BLaER1 treated with 17β-estradiol and CSF1 and Interleukin-3, amounts not matched to agents 10 nM and 100 nM (cell line): ENCODE measurements around the gene PTGER3.

Experiments
- H3K27ac ChIP-seq, 11 experiments: shearing (Covaris generic); formaldehyde crosslinking; 2 replicates each; pipeline ENCODE4 v1.8.1; 2022
- H3K27me3 ChIP-seq, 11 experiments: shearing (Covaris generic); formaldehyde crosslinking; 2 replicates each; pipeline ENCODE4 v1.8.1; 2022
- H3K36me3 ChIP-seq, 11 experiments: shearing (Covaris generic); formaldehyde crosslinking; 2 replicates each; pipeline ENCODE4 v1.8.1; 2022
- H3K4me1 ChIP-seq, 10 experiments: shearing (Covaris generic); formaldehyde crosslinking; 2 replicates each; pipeline ENCODE4 v1.8.1; 2022
- H3K4me2 ChIP-seq, 11 experiments: shearing (Covaris generic); formaldehyde crosslinking; 2 replicates each; pipeline ENCODE4 v1.8.1; 2022
- H3K4me3 ChIP-seq, 10 experiments: shearing (Covaris generic); formaldehyde crosslinking; 2 replicates each; pipeline ENCODE4 v1.8.1; 2022
- H3K9ac ChIP-seq, 11 experiments: shearing (Covaris generic); formaldehyde crosslinking; 2 replicates each; pipeline ENCODE4 v1.8.1; 2022
- H3K9me3 ChIP-seq, 11 experiments: shearing (Covaris generic); formaldehyde crosslinking; replicated peaks in 1 of 11; 2 replicates each; pipeline ENCODE4 v1.8.1; 2022
- H4K20me1 ChIP-seq, 11 experiments: shearing (Covaris generic); formaldehyde crosslinking; 2 replicates each; pipeline ENCODE4 v1.8.1; 2022
- Cebpa-rat ChIP-seq, 11 experiments: shearing (Covaris generic); IDR thresholded peaks; 2 replicates each; pipeline ENCODE4 v1.8.1; 2022

The PTGER3 gene

DNA sequence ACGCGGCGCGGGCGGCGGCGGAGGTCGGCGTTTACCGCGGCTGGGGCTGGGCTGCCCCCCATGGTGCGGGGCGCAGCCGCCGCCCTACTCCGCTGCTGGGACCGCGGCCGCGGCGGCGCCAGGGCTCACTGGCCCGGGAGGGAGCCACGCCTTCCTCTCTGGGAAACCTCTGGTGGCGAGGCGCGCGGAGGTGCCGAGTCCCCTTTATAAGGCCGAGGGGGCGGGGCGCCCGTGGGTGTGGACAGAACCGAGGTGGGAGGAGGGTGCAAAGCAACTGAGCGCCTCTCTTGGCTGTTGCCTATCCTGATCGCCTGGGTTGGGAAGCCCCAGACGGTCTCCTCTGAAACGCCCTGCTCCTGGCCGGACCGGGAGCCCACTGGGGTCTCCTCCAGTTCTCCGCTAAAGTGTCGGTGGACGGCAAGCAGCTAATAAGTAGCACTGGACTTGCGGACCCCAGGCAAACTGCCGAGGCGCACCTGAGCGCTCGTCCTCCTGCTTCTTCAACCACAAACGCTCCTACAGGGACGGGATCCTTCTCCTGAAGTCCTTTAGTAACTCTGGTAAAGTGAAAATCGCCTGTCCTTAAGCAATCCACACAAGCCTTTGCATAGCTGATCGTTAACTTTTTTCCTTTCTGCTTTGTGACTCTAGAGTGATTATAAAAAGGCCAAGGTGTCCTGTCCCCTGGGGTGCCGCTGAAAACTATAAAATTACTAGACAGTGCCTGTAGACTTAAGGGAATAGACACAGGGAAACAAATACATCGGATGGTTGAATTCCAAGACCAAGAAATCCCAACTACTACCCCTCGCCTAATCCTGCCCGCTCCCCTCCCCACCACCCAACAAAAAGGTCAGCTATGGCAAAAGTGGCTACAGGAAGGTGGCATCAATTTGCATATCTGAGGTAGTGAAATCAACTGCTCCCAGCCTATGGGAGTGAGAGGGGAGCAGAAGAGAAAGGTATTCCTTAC is at the start of gene PTGER3:
Gene PTGER3 (minus strand): TSS at position 182 of the 973 bp plus-strand sequence. CDS start 239 bp downstream, outside the sequence.
- H3K4me2 ChIP-seq = no peak within 1 kb of the TSS
- H3K36me3 ChIP-seq = no peaks in the 10 kb centered on the region

DNA sequence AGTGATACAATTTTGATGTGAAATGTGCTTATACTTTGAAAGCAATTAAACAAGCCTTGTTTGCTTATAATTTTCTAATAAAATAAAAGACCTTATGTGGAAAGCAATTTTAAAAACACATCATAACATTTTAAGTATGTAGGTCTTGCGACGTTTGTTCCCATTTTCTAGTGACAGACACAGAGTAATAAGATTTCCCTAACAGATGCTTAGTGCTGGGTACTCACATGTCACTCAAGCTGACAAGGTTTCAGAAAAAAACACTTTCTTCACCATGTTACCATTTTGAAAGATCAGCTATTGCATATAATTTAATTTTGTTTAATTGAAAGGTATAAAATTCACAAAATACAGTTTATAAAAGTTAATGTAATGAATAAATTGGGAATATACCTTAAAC is 47.3 kb upstream of the PTGER3 start:
- no peak for TF ChIP-seq Cebpa-rat (IDR thresholded peaks at IDR 0.05)
- no peak overlapping the region for H3K27ac ChIP-seq
- no peaks in the 10 kb centered on the region for H3K36me3 ChIP-seq
- no peaks in the 10 kb centered on the region for H3K9me3 ChIP-seq
- 0 out of 22 replicates have a peak overlapping the region, but pooled peaks of 1 of the 11 experiments have one; percentile 5 for H3K9ac ChIP-seq
- no peaks in the 10 kb centered on the region for H3K4me1 ChIP-seq
- no peak overlapping the region for H3K4me2 ChIP-seq
- no peak overlapping the region for H3K4me3 ChIP-seq
- H3K27me3 ChIP-seq = no peaks in the 10 kb centered on the region
- no peaks in the 10 kb centered on the region for H4K20me1 ChIP-seq

More for the DNA sequence above, at the start of gene PTGER3:
- Histone ChIP-seq H3K4me3 (no peak within 1 kb of the TSS), H3K4me1 (no peaks in the 10 kb centered on the region), H3K27ac (no peak within 1 kb of the TSS), H4K20me1 (no peaks in the 10 kb centered on the region; a peak in 2 of 22 replicates), H3K9me3 (peaks cover 15 to 19% (median 16%) of the 10 kb centered on the region in 11 experiments), H3K9ac (no peak within 1 kb of the TSS), H3K27me3 (peaks cover 6 to 18% (median 13%) of the 10 kb centered on the region in 11 experiments; a peak in 17 of 22 replicates)
- TF ChIP-seq Cebpa-rat (IDR thresholded peaks at IDR 0.05) = no peak

DNA sequence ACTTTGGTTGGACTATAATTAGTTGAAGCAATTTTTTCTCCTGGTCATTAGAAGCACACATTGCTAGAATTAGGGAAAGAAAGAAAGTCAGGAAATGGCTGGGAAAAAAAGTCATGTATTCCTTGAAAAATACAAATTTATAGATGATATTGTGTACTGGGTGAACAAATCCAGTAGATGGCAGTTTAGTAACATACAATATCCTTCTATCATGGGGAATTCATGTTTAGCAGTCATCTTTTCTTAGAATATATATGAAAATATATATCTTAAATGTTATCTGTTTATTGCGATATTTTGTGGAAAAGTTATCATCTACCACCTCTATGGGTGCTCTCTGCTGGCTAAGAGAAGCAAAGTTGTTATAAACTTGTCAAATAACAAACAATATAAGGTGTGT is 46.3 kb upstream of the PTGER3 start:
- Histone ChIP-seq H3K9me3 (no peaks in the 10 kb centered on the region), H3K36me3 (no peaks in the 10 kb centered on the region), H3K27me3 (no peaks in the 10 kb centered on the region), H3K4me3 (no peak overlapping the region), H3K27ac (no peak overlapping the region), H3K4me2 (no peak overlapping the region), H3K9ac (no peak overlapping the region), H3K4me1 (no peaks in the 10 kb centered on the region), H4K20me1 (no peaks in the 10 kb centered on the region)
- TF ChIP-seq Cebpa-rat (IDR thresholded peaks at IDR 0.05) = no peak

DNA sequence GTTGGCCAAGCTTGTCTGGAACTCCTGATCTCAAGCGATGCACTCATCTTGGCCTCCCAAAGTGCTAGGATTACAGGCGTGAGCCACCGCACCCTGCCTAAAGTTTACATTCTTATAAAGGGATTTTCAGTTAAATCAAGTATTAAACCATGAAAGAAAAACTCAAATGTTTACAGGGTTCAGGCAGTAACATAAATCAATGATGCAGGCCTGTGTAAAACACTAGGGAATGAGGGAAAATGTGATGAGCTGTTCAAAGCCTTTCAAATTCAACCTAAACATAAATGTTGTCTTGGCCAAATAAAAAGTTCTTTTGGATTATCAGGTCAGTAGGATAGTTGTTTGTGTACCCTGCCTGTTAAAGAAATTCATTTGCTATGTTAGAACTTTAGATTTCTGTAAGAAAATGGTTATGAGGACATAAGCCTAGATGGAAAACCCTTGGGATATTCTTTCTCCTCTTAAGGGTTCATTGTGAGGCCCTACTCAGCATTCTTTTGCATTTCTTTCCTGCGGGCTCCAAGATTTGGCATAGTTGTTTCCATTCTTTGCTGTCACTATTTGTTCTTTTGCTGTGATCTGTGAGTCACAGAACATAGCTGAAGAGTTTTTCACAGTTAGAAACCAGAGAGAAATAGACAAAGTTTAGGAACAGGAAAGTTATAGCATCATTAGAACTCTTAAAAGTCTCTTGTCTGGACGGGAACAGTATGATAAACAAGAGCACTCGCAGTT is 42.1 kb upstream of the PTGER3 start:
- no peaks in the 10 kb centered on the region for H3K36me3 ChIP-seq
- H4K20me1 ChIP-seq = no peaks in the 10 kb centered on the region
- no peak for TF ChIP-seq Cebpa-rat (IDR thresholded peaks at IDR 0.05)
- H3K4me1 ChIP-seq = no peaks in the 10 kb centered on the region
- no peak overlapping the region for H3K27ac ChIP-seq
- no peak overlapping the region for H3K4me2 ChIP-seq
- no peaks in the 10 kb centered on the region for H3K27me3 ChIP-seq
- no peak overlapping the region for H3K9ac ChIP-seq
- no peak overlapping the region for H3K4me3 ChIP-seq
- no peaks in the 10 kb centered on the region for H3K9me3 ChIP-seq

DNA sequence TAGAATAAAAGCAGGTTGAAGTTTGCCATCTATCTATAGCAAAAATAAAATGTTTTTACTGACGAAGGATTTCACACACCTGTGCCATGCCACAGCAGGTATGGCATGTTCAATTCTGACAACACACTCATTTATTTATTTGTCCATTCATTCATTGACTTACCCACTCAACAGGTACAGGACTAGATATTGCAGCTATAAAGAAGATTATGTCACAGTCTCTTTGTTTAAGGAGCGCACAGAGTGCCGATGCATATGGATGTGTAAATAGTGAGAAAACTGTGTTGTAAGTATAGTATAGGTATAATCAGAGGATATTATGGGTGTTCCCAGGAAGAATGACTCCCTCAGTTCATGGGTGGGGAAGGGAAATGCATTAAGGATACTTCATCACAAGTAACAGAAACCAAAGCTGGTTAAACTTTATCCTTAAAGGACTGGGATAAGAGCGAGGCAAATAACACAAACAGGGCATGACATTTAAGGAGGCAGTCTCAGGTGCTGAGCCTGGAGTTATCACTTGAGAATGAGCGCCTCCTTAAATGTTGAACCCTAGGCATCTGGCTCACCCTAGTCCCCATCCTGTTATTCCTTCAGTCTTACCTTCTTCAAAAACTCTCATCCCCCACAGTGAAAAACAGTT is 41.1 kb upstream of the PTGER3 start:
- no peaks in the 10 kb centered on the region for H4K20me1 ChIP-seq
- H3K9me3 ChIP-seq = no peaks in the 10 kb centered on the region
- H3K27me3 ChIP-seq = no peaks in the 10 kb centered on the region
- no peak overlapping the region for H3K27ac ChIP-seq
- no peaks in the 10 kb centered on the region for H3K36me3 ChIP-seq
- no peak for TF ChIP-seq Cebpa-rat (IDR thresholded peaks at IDR 0.05)
- H3K4me3 ChIP-seq = no peak overlapping the region
- H3K4me1 ChIP-seq = no peaks in the 10 kb centered on the region
- no peak overlapping the region for H3K9ac ChIP-seq
- no peak overlapping the region for H3K4me2 ChIP-seq

DNA sequence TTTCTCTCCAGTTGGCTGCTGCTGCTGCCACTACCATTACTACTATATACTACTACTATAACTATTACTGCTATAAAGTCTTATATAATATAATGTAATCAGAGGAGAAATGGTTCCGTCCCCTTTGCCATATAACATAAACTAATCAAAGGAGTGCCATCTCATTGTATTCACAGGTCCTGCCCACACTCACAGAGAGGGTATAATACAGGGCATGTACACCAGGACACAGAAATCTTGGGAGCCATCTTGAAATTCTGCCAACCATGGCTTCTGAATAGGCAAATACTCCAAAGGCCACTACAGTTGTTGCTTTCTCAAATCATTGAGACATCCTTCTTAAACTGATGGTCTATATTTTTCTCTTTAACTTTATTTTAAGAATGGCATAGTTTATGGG is 40.1 kb upstream of the PTGER3 start:
- Histone ChIP-seq H3K4me3 (no peak overlapping the region), H3K9ac (no peak overlapping the region), H3K27ac (no peak overlapping the region), H3K27me3 (no peaks in the 10 kb centered on the region), H3K4me2 (no peak overlapping the region), H4K20me1 (no peaks in the 10 kb centered on the region), H3K36me3 (no peaks in the 10 kb centered on the region), H3K4me1 (peaks cover 0 to 9% (median 0%) of the 10 kb centered on the region in 10 experiments; a peak in 3 of 20 replicates), H3K9me3 (no peaks in the 10 kb centered on the region)
- TF ChIP-seq Cebpa-rat (IDR thresholded peaks at IDR 0.05) = no peak

DNA sequence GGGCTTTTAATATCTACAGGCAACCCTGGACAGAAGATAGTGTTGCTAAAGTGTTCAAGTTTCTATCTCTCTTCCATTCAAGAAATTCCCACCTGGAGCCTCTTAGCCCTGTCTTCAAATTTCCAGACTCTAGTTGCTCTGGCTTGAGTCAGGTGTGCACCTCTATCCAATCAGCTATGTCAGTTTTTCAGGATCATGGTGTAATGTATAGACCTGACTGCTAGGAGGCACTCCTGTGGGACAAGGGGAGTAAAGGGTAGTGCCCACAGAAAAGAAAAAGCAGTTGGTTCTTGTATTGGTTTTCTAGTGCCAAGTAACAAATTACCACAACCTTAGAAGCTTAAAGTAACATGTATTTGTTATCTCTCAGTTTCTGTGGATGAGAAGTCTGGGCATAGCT is 39.4 kb upstream of the PTGER3 start:
- Histone ChIP-seq H3K9me3 (no peaks in the 10 kb centered on the region), H3K4me3 (no peak overlapping the region), H3K9ac (no peak overlapping the region), H3K4me1 (peaks cover 0 to 15% (median 0%) of the 10 kb centered on the region in 10 experiments; a peak in 3 of 20 replicates), H3K27ac (no peak overlapping the region), H3K36me3 (no peaks in the 10 kb centered on the region), H4K20me1 (no peaks in the 10 kb centered on the region), H3K27me3 (no peaks in the 10 kb centered on the region), H3K4me2 (no peak overlapping the region)
- TF ChIP-seq Cebpa-rat (IDR thresholded peaks at IDR 0.05) = no peak

DNA sequence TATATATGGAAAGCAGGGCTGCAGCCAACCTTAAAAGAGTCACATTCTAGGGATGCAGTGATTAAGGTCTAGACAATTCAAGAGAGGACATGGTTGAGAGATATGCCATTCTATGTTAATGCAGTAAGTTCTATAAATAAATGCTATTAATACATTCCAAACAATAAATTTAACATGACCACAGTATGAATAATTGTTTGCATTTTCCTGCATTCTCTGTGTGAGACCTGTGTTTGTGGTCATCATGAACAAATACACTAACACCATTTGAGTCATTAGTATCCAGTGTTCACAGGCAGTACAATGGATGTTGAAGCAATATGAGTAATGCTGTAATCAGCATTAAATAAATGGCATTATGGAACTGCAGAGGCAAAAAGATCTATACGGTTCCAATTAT is 38.7 kb upstream of the PTGER3 start:
- Histone ChIP-seq H3K27me3 (no peaks in the 10 kb centered on the region), H3K27ac (no peak overlapping the region), H3K9me3 (peaks cover 0 to 4% (median 0%) of the 10 kb centered on the region in 11 experiments; a peak in 4 of 22 replicates), H3K4me3 (no peak overlapping the region), H3K4me1 (peaks cover 0 to 19% (median 4%) of the 10 kb centered on the region in 10 experiments; a peak in 7 of 20 replicates), H4K20me1 (no peaks in the 10 kb centered on the region), H3K36me3 (no peaks in the 10 kb centered on the region), H3K4me2 (no peak overlapping the region), H3K9ac (no peak overlapping the region)
- TF ChIP-seq Cebpa-rat (IDR thresholded peaks at IDR 0.05) = no peak

DNA sequence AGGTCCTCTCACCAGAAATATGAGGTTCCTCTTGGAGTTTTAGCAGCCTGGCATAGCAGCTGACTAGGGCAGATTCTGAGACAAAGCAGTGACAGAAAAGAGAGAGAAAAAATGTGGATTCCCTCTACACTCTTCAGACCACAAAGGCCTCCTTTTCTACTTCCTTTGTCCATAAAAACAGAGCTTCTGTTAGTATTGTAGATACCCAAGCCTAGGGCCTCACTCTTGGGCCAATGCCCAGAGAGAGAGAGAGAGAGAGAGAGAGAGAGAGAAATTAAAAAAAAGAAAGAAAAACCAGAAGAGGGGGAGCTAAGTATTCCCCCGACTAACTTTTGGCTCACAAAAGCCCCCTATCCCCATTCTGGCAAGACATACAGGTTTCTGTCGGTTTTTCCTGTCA is 35.7 kb upstream of the PTGER3 start:
- Histone ChIP-seq H4K20me1 (peaks cover 10 to 20% (median 16%) of the 10 kb centered on the region in 11 experiments; a peak in 18 of 22 replicates), H3K27me3 (no peaks in the 10 kb centered on the region), H3K27ac (no peak overlapping the region), H3K9me3 (peaks cover 0 to 4% (median 0%) of the 10 kb centered on the region in 11 experiments; a peak in 4 of 22 replicates), H3K36me3 (peaks cover 3 to 10% (median 6%) of the 10 kb centered on the region in 11 experiments; a peak in 21 of 22 replicates), H3K4me3 (no peak overlapping the region), H3K4me1 (peaks cover 9 to 36% (median 13%) of the 10 kb centered on the region in 10 experiments; a peak in 16 of 20 replicates), H3K9ac (peak overlapping the region in 1 of 11 experiments; percentile 48; a peak in 2 of 22 replicates), H3K4me2 (peak overlapping the region in 1 of 11 experiments; percentile 43; a peak in 1 of 22 replicates)
- no peak for TF ChIP-seq Cebpa-rat (IDR thresholded peaks at IDR 0.05)
